Stomach (tissue), 9 donors: ENCODE results near the gene SUPT3H. TPM values are rescaled to one million over a fixed set of nuclear protein-coding genes. Genes with fewer than 3 reads are reported as not detected.

Source experiments
- DNase-seq, 2 donors: peaks; one replicate each; pipeline versions ENCODE4 v3.0.0 to v3.0.0-alpha.2; 2013 to 2019
- H3K27ac ChIP-seq, 5 donors: fragments of 200-600 bp in 4 of 5; sonication (generic) in 4 of 5; one replicate each; pipeline ENCODE4 v1.5.1; 2013 to 2019; ENCODE audit warnings: mild to moderate bottlenecking in 1 of 5, moderate library complexity in 1 of 5
- H3K27me3 ChIP-seq, 3 donors: fragments of 200-600 bp; sonication (generic); one replicate each; pipeline ENCODE4 v1.5.1; 2017 to 2019; ENCODE audit warnings: mixed run types in 1 of 3
- H3K36me3 ChIP-seq, 4 donors: fragments of 200-600 bp; sonication (generic); 1 replicate in 3 of 4; 2 replicates in 1 of 4; pipeline ENCODE4 v1.5.1; 2016 to 2019
- H3K4me1 ChIP-seq, 4 donors: fragments of 200-600 bp; sonication (generic); one replicate each; pipeline ENCODE4 v1.5.1; 2016 to 2019
- H3K4me3 ChIP-seq, 4 donors: fragments of 200-600 bp; sonication (generic) in 3 of 4; one replicate each; pipeline ENCODE4 v1.5.1; 2016 to 2019; ENCODE audit warnings: mild to moderate bottlenecking in 1 of 4
- H3K9me3 ChIP-seq, 4 donors: fragments of 200-600 bp; sonication (generic); one replicate each; pipeline ENCODE4 v1.5.1; 2016 to 2019
- CTCF ChIP-seq, 7 experiments: fragments of 450-650 bp in 4 of 7; fragments of 200-600 bp in 3 of 7; sonication (generic) in 3 of 7; IDR thresholded peaks; one replicate each; pipeline ENCODE4 v1.5.1; 2016 to 2019; ENCODE audit warnings: antibody characterized with exemption in 7 of 7, control low read depth in 2 of 7, mild to moderate bottlenecking in 1 of 7
- EP300 ChIP-seq: sonication (generic); formaldehyde crosslinking; IDR thresholded peaks from one replicate; pipeline ENCODE4 v1.6.1; 2017; ENCODE audit warnings: antibody characterized with exemption
- POLR2A ChIP-seq, 4 donors: fragments of 450-650 bp; IDR thresholded peaks; one replicate each; pipeline ENCODE4 v1.6.1; 2016; ENCODE audit warnings: antibody characterized with exemption in 4 of 4, control low read depth in 2 of 4, mild to moderate bottlenecking in 1 of 4, moderate library complexity in 1 of 4
- POLR2AphosphoS5 ChIP-seq, 3 donors: sonication (generic); formaldehyde crosslinking; IDR thresholded peaks; one replicate each; pipeline ENCODE4 v1.6.1; 2016; ENCODE audit warnings: antibody characterized with exemption in 3 of 3
- WGBS, 5 donors: extraction: QIAGEN DNeasy Blood & Tissue Kit in 3 of 5; methylation state at CpG; one replicate each; pipeline versions ENCODE4 v1.1.5 to v1.1.7; 2013 to 2018; 5-methylcytosine and 5-hydroxymethylcytosine counted together
- intact Hi-C: fragments of 100-400 bp; cut with DNase I; formaldehyde crosslinking; loops from one replicate; pipeline ENCODE4 v1.15.1; 2023; ENCODE audit warnings: low total_unique reads
- polyA plus RNA-seq, 3 donors: library from polyadenylated mRNA; stranded (reverse); fragments of 200-250 nt; gene quantifications; one replicate each; pipeline ENCODE4 v1.2.3, GENCODE V29; 2013
- total RNA-seq, 5 donors: library from RNA; depleted of rRNA; stranded (reverse); fragments of >200 nt; gene quantifications; one replicate each; pipeline versions ENCODE4 v1.1.0 to v1.2.3, GENCODE V29; 2014 to 2016
- donor health status: healthy with polysubstance abuse.
- donor health status: Bipolar disorder and iron deficiency.
- donor health status: healthy.

Gene SUPT3H
- total and polyA plus RNA-seq, 8 donors = 0.29 to 16.2 (median 4.0) TPM; not detected in 1

DNA sequence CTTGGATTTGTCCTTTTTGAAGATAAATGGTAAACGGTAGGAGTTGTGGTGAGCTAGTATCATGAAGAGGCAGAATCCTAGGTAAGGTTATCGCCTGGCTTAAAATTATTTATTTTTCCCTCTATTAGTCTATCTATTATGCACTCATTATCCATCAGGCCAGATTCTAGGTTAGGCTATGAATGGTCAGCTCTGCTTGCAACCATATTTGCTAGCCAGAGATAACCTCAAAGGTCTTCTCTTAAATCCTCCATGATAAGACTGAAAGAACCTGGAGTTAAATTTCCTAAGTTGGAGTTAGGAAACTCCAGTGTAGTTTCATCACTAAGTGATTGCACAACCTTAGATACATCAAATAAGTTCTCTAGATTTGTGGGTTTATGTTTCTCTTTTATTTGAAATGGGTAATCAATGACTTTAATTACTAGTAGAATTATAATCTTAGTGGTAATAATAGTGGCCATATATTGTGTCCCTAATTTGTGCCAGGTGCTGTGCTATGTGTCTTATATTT lies 351.7 kb downstream of the SUPT3H start:
- Histone ChIP-seq H3K27me3 (no peaks in the 10 kb centered on the region), H3K36me3 (no peaks in the 10 kb centered on the region), H3K4me1 (no peaks in the 10 kb centered on the region), H3K9me3 (peaks cover 0 to 22% (median 4%) of the 10 kb centered on the region in 4 donors), H3K4me3 (no peak overlapping the region), H3K27ac (no peak overlapping the region)
- DNase-seq = no peak
- TF ChIP-seq POLR2A (IDR thresholded peaks at IDR 0.05) (no peak), CTCF (IDR thresholded peaks at IDR 0.05) (no peak), EP300 (no peak), POLR2AphosphoS5 (IDR thresholded peaks at IDR 0.05) (no peak)
- WGBS, 5 donors = 87 to 98% (median 95%) methylated on average over 2 of the region's 2 CpGs
- intact Hi-C loops = no loop called here

GRCh38 chr6:45024610-45025009 lies 353.1 kb downstream of the SUPT3H start:
- no peak for TF ChIP-seq CTCF (IDR thresholded peaks at IDR 0.05)
- TF ChIP-seq EP300 = no peak
- no peak for TF ChIP-seq POLR2AphosphoS5 (IDR thresholded peaks at IDR 0.05)
- TF ChIP-seq POLR2A (IDR thresholded peaks at IDR 0.05) = no peak
- intact Hi-C loops = no loop called here
- peaks cover 0 to 22% (median 4%) of the 10 kb centered on the region in 4 donors for H3K9me3 ChIP-seq

DNA sequence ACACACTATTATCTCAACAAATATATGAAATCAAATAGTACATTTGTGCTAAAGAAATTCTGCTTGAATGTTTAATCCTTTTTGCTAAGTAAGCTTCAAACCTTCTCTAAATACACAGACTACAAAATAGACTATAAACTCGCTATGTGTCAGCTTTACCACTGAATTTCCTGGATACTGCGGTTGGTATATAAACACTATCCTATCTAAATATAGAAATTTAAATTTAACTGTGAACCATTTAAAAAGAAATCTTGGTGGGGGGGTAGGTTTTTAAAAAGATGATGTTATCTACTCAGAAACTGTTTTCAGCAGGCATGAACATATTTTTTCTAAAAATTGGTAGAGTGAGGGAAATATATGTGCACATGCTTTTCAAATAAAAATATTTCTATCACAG lies 356.1 kb downstream of the SUPT3H start:
- TF ChIP-seq POLR2A (IDR thresholded peaks at IDR 0.05) (no peak), CTCF (IDR thresholded peaks at IDR 0.05) (no peak), POLR2AphosphoS5 (IDR thresholded peaks at IDR 0.05) (no peak), EP300 (no peak)
- Histone ChIP-seq H3K4me3 (no peak overlapping the region), H3K4me1 (no peaks in the 10 kb centered on the region), H3K27me3 (no peaks in the 10 kb centered on the region), H3K27ac (no peak overlapping the region), H3K9me3 (peaks cover 0 to 4% (median 0%) of the 10 kb centered on the region in 4 donors), H3K36me3 (no peaks in the 10 kb centered on the region)
- intact Hi-C loops = no loop called here
- 34 to 47% (median 39%) methylated on average over 2 of the region's 2 CpGs for WGBS, 5 donors
- DNase-seq = peak in 1 of 2 donors; percentile 41

More at GRCh38 chr6:45024610-45025009, 353.1 kb downstream of the SUPT3H start:
- no peaks in the 10 kb centered on the region for H3K27me3 ChIP-seq
- 95 to 99% (median 97%) methylated on average over 3 of the region's 3 CpGs for WGBS, 5 donors
- DNase-seq = no peak
- no peak overlapping the region for H3K27ac ChIP-seq
- no peaks in the 10 kb centered on the region for H3K4me1 ChIP-seq
- H3K36me3 ChIP-seq = no peaks in the 10 kb centered on the region
- no peak overlapping the region for H3K4me3 ChIP-seq

- H3K9me3 ChIP-seq = no peaks in the 10 kb centered on the region
- intact Hi-C loops = no loop called here
- H3K27me3 ChIP-seq = no peaks in the 10 kb centered on the region
- H3K4me1 ChIP-seq = no peaks in the 10 kb centered on the region
- no peak overlapping the region for H3K4me3 ChIP-seq
- H3K27ac ChIP-seq = no peak overlapping the region
- H3K36me3 ChIP-seq = peaks cover 0 to 24% (median 8%) of the 10 kb centered on the region in 4 donors
- TF ChIP-seq POLR2A (IDR thresholded peaks at IDR 0.05) (no peak), POLR2AphosphoS5 (IDR thresholded peaks at IDR 0.05) (no peak), EP300 (no peak), CTCF (IDR thresholded peaks at IDR 0.05) (no peak)
- DNase-seq = no peak
Measured at GRCh38 chr6:45012687-45013086, 365.0 kb downstream of the SUPT3H start.
